Esophagus squamous epithelium (tissue), 5 donors: ENCODE data around the gene CD247. TPM values are rescaled to one million over a fixed set of nuclear protein-coding genes. Genes with fewer than 3 reads are reported as not detected.
A peak's percentile ranks its signal among the peaks of the same experiment; 100 is the strongest.

Experiments
- DNase-seq: peaks from one replicate; lab custom pipeline; 2025; lab: John Stamatoyannopoulos, UW
- H3K27ac ChIP-seq, 4 donors: fragments of 200-600 bp; sonication (generic); one replicate each; pipeline ENCODE4 v1.5.1; 2016 to 2019; ENCODE audit warnings: mild to moderate bottlenecking in 1 of 4
- H3K27me3 ChIP-seq, 4 donors: fragments of 200-600 bp; sonication (generic); 1 replicate in 3 of 4; 2 replicates in 1 of 4; pipeline versions ENCODE4 v1.5.1 to v1.6.0; 2017 to 2021; ENCODE audit warnings: antibody characterized with exemption in 1 of 4
- H3K36me3 ChIP-seq, 3 donors: fragments of 200-600 bp; sonication (generic); one replicate each; pipeline ENCODE4 v1.5.1; 2016 to 2019
- H3K4me1 ChIP-seq, 3 donors: fragments of 200-600 bp; sonication (generic); one replicate each; pipeline ENCODE4 v1.5.1; 2017 to 2019
- H3K4me3 ChIP-seq, 4 donors: fragments of 200-600 bp; sonication (generic); 1 replicate in 3 of 4; 2 replicates in 1 of 4; pipeline ENCODE4 v1.5.1; 2016 to 2019; ENCODE audit warnings: mild to moderate bottlenecking in 2 of 4, moderate library complexity in 1 of 4
- H3K9me3 ChIP-seq, 3 donors: fragments of 200-600 bp; sonication (generic); one replicate each; pipeline ENCODE4 v1.5.1; 2016 to 2019
- CTCF ChIP-seq, 6 experiments: fragments of 450-650 bp in 4 of 6; fragments of 200-600 bp in 2 of 6; sonication (generic) in 2 of 6; IDR thresholded peaks; one replicate each; pipeline ENCODE4 v1.5.1; 2016 to 2019; ENCODE audit warnings: antibody characterized with exemption in 6 of 6, mild to moderate bottlenecking in 4 of 6, moderate library complexity in 4 of 6
- POLR2A ChIP-seq, 4 donors: fragments of 450-650 bp; IDR thresholded peaks; one replicate each; pipeline ENCODE4 v1.6.1; 2017; ENCODE audit warnings: antibody characterized with exemption in 4 of 4, mild to moderate bottlenecking in 4 of 4, moderate library complexity in 3 of 4
- WGBS, 2 donors: methylation state at CpG; one replicate each; pipeline ENCODE4 v1.1.5; 2018; 5-methylcytosine and 5-hydroxymethylcytosine counted together
- intact Hi-C: fragments of 100-400 bp; cut with DNase I; formaldehyde crosslinking; loops from one replicate; pipeline ENCODE4 v1.15.0; 2022
- total RNA-seq, 4 donors: library from RNA; depleted of rRNA; stranded (reverse); fragments of >200 nt; gene quantifications; one replicate each; pipeline ENCODE4 v1.1.0, GENCODE V29; 2016
- donor health status: DM: yes; HTN: yes; CAD: no.

Gene CD247
- total RNA-seq, 4 donors from 2014 or later = 0.68 to 3.5 (median 3.1) TPM

GRCh38 chr1:167553136-167554027, 35.1 kb upstream of the CD247 start, which contains the start of gene CREG1:
Gene CREG1, minus strand, starts transcription at chr1:167553762.
- Histone ChIP-seq H3K4me3 (peak within 1 kb of the TSS; percentile 59 to 98 (median 78)), H3K27ac (peak within 1 kb of the TSS; percentile 79 to 96 (median 94)), H3K9me3 (no peaks in the 10 kb centered on the region), H3K27me3 (no peaks in the 10 kb centered on the region), H3K36me3 (no peaks in the 10 kb centered on the region), H3K4me1 (peaks cover 12 to 65% (median 50%) of the 10 kb centered on the region in 3 donors)
- peak; percentile 46 for DNase-seq
- TF ChIP-seq CTCF (IDR thresholded peaks at IDR 0.05) (peak in 2 of 6 experiments; percentile 7 to 23), POLR2A (IDR thresholded peaks at IDR 0.05) (peak in 3 of 4 donors; percentile 40 to 98 (median 95))
- 1 to 2% methylated on average over 14 to 18 of the region's 90 CpGs for WGBS, 2 donors
- intact Hi-C loops = no loop called here

GRCh38 chr1:167551362-167551761, 33.0 kb upstream of the CD247 start:
- Histone ChIP-seq H3K27ac (peak overlapping the region in 3 of 4 donors; percentile 57 to 79 (median 67)), H3K27me3 (no peaks in the 10 kb centered on the region), H3K36me3 (peaks cover 0 to 16% (median 4%) of the 10 kb centered on the region in 3 donors), H3K4me3 (peak overlapping the region in 1 of 4 donors; percentile 81), H3K9me3 (no peaks in the 10 kb centered on the region), H3K4me1 (peaks cover 12 to 74% (median 55%) of the 10 kb centered on the region in 3 donors)
- WGBS, 2 donors = 67% methylated on average over 1 of the region's 1 CpG; no CpG with 5 or more reads in 1 of the 2 donors
- intact Hi-C loops = no loop called here
- no peak for DNase-seq
- no peak for TF ChIP-seq POLR2A (IDR thresholded peaks at IDR 0.05)
- no peak for TF ChIP-seq CTCF (IDR thresholded peaks at IDR 0.05)

DNA sequence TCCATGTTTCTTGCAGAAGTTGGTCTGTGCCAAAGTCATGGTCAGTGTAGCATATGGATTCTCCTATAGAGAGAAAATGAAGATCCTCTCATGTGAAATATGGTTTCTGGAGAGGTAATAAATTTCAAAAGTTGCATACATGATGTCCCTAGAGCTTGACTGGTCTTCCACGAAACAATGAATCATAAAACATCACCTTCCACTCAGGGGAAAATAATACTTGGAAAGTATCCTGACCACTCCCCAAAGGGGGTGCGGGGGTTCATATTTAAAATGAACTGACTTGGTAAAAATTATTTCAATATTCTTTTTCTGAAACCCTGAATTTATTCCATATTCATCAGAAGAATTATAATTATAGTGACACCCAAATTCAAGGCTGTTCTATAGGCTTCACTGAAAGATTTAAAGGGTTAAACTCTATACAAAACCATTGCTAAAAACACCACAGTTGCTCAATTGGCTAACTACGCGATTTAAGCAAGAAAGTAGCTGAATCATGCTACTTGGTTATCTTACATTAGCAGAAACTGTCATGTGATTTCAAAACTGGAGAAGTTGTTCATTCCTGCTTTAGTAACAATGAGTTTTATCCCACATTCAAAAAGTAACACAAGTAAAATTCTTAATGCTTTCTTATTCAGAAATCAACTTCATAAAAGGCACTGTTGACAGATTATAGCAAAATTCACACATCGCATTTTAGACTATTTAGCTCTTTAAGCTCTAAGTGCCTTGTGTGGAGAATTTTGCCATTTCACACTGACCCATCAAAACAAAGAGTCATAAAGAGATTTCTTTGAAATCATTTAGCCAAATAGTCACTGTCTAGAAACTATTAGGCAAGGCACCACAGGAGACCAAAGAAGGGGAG, 30.0 kb upstream of the CD247 start:
- no peak for DNase-seq
- Histone ChIP-seq H3K27me3 (no peaks in the 10 kb centered on the region), H3K4me1 (peaks cover 0 to 77% (median 57%) of the 10 kb centered on the region in 3 donors), H3K4me3 (peak overlapping the region in 1 of 4 donors; percentile 41), H3K27ac (peak overlapping the region; percentile 52 to 82 (median 72)), H3K9me3 (no peaks in the 10 kb centered on the region), H3K36me3 (peaks cover 0 to 44% (median 12%) of the 10 kb centered on the region in 3 donors)
- TF ChIP-seq POLR2A (IDR thresholded peaks at IDR 0.05) (no peak), CTCF (IDR thresholded peaks at IDR 0.05) (no peak)
- WGBS, 2 donors = 56 to 58% methylated on average over 5 of the region's 5 CpGs
- intact Hi-C loops = no loop called here

DNA sequence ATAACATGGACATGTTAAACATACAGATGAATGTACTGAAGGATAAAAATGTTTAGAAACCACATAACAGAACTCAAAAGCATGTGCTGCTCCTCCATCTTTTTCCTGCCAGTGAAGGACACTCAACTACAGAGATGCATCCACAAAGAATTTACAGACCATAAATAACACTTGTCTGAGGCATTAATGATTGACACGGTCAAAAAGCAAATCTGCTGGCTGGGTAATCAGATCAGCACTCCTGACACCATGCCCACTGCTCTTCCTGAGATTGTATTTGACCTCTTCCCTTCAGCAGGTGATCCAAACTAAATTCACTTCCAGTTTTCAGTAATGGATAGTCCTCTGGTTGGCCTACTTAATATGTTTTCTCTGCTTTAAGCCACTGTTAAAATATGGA, 28.6 kb upstream of the CD247 start:
- WGBS, 2 donors = 73 to 81% methylated on average over 1 of the region's 1 CpG
- no peak for DNase-seq
- TF ChIP-seq POLR2A (IDR thresholded peaks at IDR 0.05) (no peak), CTCF (IDR thresholded peaks at IDR 0.05) (no peak)
- no peaks in the 10 kb centered on the region for H3K27me3 ChIP-seq
- no peak overlapping the region for H3K4me3 ChIP-seq
- no peak overlapping the region for H3K27ac ChIP-seq
- no peaks in the 10 kb centered on the region for H3K9me3 ChIP-seq
- intact Hi-C loops = no loop called here
- H3K36me3 ChIP-seq = peaks cover 0 to 56% (median 12%) of the 10 kb centered on the region in 3 donors
- peaks cover 0 to 80% (median 59%) of the 10 kb centered on the region in 3 donors for H3K4me1 ChIP-seq
